Liver (tissue), 9 donors: ENCODE results near the gene PPID. TPM values are rescaled to one million over a fixed set of nuclear protein-coding genes. Genes with fewer than 3 reads are reported as not detected.

Experiments
- DNase-seq: peaks from one replicate; pipeline ENCODE4 v3.0.0-alpha.2; 2017; ENCODE audit warnings: low spot score
- H3K27ac ChIP-seq, 2 donors: one replicate each; pipeline ENCODE4 v1.7.0; 2013; ENCODE audit warnings: inconsistent platforms in 2 of 2, low read length in 2 of 2, control low read depth in 1 of 2, low read depth in 1 of 2, mild to moderate bottlenecking in 1 of 2
- H3K27me3 ChIP-seq, 4 donors: one replicate each; pipeline versions ENCODE4 v1.6.1 to v1.7.0; 2013; ENCODE audit warnings: low read length in 3 of 4, inconsistent platforms in 1 of 4, mild to moderate bottlenecking in 1 of 4, moderate library complexity in 1 of 4; ENCODE audit not compliant: control insufficient read depth in 4 of 4, insufficient read depth in 4 of 4
- H3K36me3 ChIP-seq, 4 donors: one replicate each; pipeline versions ENCODE4 v1.6.1 to v1.7.0; 2013; ENCODE audit warnings: low read length in 3 of 4, mild to moderate bottlenecking in 3 of 4, low read depth in 1 of 4, moderate library complexity in 1 of 4; ENCODE audit not compliant: control insufficient read depth in 4 of 4, insufficient read depth in 3 of 4
- H3K4me1 ChIP-seq, 4 donors: one replicate each; pipeline versions ENCODE4 v1.6.1 to v1.7.0; 2013; ENCODE audit warnings: low read length in 3 of 4, mild to moderate bottlenecking in 3 of 4, moderate library complexity in 1 of 4; ENCODE audit not compliant: control insufficient read depth in 4 of 4, insufficient read depth in 4 of 4
- H3K4me3 ChIP-seq, 3 donors: one replicate each; pipeline versions ENCODE4 v1.6.1 to v1.7.0; 2013; ENCODE audit warnings: low read length in 3 of 3, control low read depth in 1 of 3, low read depth in 1 of 3, mild to moderate bottlenecking in 1 of 3
- H3K9ac ChIP-seq, 2 donors: one replicate each; pipeline ENCODE4 v1.7.0; 2013; ENCODE audit warnings: low read length in 2 of 2, mild to moderate bottlenecking in 2 of 2, moderate library complexity in 2 of 2, control low read depth in 1 of 2, low read depth in 1 of 2
- H3K9me3 ChIP-seq, 4 donors: one replicate each; pipeline versions ENCODE4 v1.6.1 to v1.7.0; 2013; ENCODE audit warnings: low read length in 3 of 4; ENCODE audit not compliant: control insufficient read depth in 4 of 4
- FOXA1 ChIP-seq: IDR thresholded peaks from 2 replicates; pipeline ENCODE4 v1.6.1; 2016; ENCODE audit warnings: antibody characterized with exemption
- FOXA2 ChIP-seq: IDR thresholded peaks from 2 replicates; pipeline ENCODE4 v1.6.1; 2016; ENCODE audit warnings: antibody characterized with exemption
- GABPA ChIP-seq, 2 donors: IDR thresholded peaks in 1 of 2; conservative IDR thresholded peaks in 1 of 2; 2 replicates each; pipeline ENCODE4 v1.6.1; 2016; ENCODE audit warnings: antibody characterized with exemption in 2 of 2, mild to moderate bottlenecking in 1 of 2, moderate library complexity in 1 of 2
- HNF4G ChIP-seq: IDR thresholded peaks from 2 replicates; pipeline ENCODE4 v1.6.1; 2016; ENCODE audit warnings: antibody characterized with exemption
- NR2F2 ChIP-seq: IDR thresholded peaks from 2 replicates; pipeline ENCODE4 v1.6.1; 2016; ENCODE audit warnings: antibody characterized with exemption
- RXRA ChIP-seq, 2 donors: IDR thresholded peaks; 2 replicates each; pipeline ENCODE4 v1.6.1; 2017 to 2018; ENCODE audit warnings: antibody characterized with exemption in 2 of 2, mild to moderate bottlenecking in 1 of 2
- SP1 ChIP-seq: IDR thresholded peaks from 2 replicates; pipeline ENCODE4 v1.6.1; 2018; ENCODE audit warnings: antibody characterized with exemption, mild to moderate bottlenecking
- TAF1 ChIP-seq: conservative IDR thresholded peaks from 2 replicates; pipeline ENCODE4 v1.6.1; 2016; ENCODE audit warnings: antibody characterized with exemption, mild to moderate bottlenecking
- YY1 ChIP-seq: IDR thresholded peaks from 2 replicates; pipeline ENCODE4 v1.6.1; 2016; ENCODE audit warnings: antibody characterized with exemption, mild to moderate bottlenecking
- WGBS: extraction: QIAGEN DNeasy Blood & Tissue Kit; methylation state at CpG from one replicate; pipeline ENCODE4 v1.1.7; 2013; 5-methylcytosine and 5-hydroxymethylcytosine counted together
- polyA plus RNA-seq, 2 donors: library from polyadenylated mRNA; stranded (reverse) in 1 of 2; unstranded in 1 of 2; fragments of 200-250 nt in 1 of 2; fragments of >200 nt in 1 of 2; fragmentation: Nextera tagmentation in 1 of 2; extraction: Ambion mirVana in 1 of 2; gene quantifications; one replicate each; pipeline versions ENCODE4 v1.2.1 to v1.2.3, GENCODE V29; 2013 to 2015
- total RNA-seq, 2 donors: library from RNA; depleted of rRNA; stranded (reverse); fragments of >200 nt; gene quantifications; one replicate each; pipeline ENCODE4 v1.2.3, GENCODE V29; 2014
- TF ChIP-seq, protein P1 (sequence below): fragments of 150-350 bp; IDR thresholded peaks from 2 replicates; pipeline ENCODE4 v1.5.1; 2017; ENCODE audit warnings: improper control_type of control experiment, low read depth, low read length; ENCODE audit not compliant: missing input control
- TF ChIP-seq, protein P2 (sequence below): IDR thresholded peaks from 2 replicates; pipeline ENCODE4 v1.6.1; 2016; ENCODE audit warnings: antibody characterized with exemption
- TF ChIP-seq, protein P3 (sequence below): IDR thresholded peaks from 2 replicates; pipeline ENCODE4 v1.6.1; 2016; ENCODE audit warnings: antibody characterized with exemption, mild to moderate bottlenecking
- TF ChIP-seq, protein P4 (sequence below): IDR thresholded peaks from 2 replicates; pipeline ENCODE4 v1.6.1; 2016; ENCODE audit warnings: antibody characterized with exemption
- donor health status: healthy.
- donor health status: healthy.
- donor health status: healthy.
- donor health status: healthy.
- donor health status: healthy.

The PPID gene
- total and polyA plus RNA-seq, 4 donors = 14.8 to 53.6 (median 15.9) TPM

DNA sequence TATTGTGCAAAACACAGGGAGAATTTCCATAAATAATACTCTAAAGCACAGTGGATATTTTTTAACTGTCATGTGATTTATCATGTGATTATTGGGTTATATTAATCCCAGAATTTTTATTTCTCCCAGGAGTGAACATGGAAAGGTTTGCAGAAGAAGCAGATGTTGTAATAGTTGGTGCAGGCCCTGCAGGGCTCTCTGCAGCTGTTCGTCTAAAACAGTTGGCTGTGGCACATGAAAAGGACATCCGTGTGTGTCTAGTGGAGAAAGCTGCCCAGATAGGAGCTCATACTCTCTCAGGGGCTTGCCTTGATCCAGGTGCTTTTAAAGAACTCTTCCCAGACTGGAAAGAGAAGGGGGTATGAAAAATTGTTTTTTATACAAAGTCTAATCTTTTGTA lies 41.1 kb downstream of the PPID start:
- Histone ChIP-seq H3K36me3 (peaks cover 0 to 36% (median 21%) of the 10 kb centered on the region in 4 donors), H3K4me3 (no peak overlapping the region), H3K27ac (no peak overlapping the region), H3K27me3 (no peaks in the 10 kb centered on the region), H3K4me1 (peaks cover 0 to 7% (median 3%) of the 10 kb centered on the region in 4 donors), H3K9ac (no peak overlapping the region), H3K9me3 (no peaks in the 10 kb centered on the region)
- TF ChIP-seq HNF4G = no peak
- TF ChIP-seq YY1 = no peak
- TF ChIP-seq FOXA2 = no peak
- TF ChIP-seq, protein P1, sequence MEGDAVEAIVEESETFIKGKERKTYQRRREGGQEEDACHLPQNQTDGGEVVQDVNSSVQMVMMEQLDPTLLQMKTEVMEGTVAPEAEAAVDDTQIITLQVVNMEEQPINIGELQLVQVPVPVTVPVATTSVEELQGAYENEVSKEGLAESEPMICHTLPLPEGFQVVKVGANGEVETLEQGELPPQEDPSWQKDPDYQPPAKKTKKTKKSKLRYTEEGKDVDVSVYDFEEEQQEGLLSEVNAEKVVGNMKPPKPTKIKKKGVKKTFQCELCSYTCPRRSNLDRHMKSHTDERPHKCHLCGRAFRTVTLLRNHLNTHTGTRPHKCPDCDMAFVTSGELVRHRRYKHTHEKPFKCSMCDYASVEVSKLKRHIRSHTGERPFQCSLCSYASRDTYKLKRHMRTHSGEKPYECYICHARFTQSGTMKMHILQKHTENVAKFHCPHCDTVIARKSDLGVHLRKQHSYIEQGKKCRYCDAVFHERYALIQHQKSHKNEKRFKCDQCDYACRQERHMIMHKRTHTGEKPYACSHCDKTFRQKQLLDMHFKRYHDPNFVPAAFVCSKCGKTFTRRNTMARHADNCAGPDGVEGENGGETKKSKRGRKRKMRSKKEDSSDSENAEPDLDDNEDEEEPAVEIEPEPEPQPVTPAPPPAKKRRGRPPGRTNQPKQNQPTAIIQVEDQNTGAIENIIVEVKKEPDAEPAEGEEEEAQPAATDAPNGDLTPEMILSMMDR = no peak
- no peak for TF ChIP-seq NR2F2
- TF ChIP-seq TAF1 = no peak
- no peak for TF ChIP-seq RXRA (IDR thresholded peaks at IDR 0.05)
- TF ChIP-seq, protein P2, sequence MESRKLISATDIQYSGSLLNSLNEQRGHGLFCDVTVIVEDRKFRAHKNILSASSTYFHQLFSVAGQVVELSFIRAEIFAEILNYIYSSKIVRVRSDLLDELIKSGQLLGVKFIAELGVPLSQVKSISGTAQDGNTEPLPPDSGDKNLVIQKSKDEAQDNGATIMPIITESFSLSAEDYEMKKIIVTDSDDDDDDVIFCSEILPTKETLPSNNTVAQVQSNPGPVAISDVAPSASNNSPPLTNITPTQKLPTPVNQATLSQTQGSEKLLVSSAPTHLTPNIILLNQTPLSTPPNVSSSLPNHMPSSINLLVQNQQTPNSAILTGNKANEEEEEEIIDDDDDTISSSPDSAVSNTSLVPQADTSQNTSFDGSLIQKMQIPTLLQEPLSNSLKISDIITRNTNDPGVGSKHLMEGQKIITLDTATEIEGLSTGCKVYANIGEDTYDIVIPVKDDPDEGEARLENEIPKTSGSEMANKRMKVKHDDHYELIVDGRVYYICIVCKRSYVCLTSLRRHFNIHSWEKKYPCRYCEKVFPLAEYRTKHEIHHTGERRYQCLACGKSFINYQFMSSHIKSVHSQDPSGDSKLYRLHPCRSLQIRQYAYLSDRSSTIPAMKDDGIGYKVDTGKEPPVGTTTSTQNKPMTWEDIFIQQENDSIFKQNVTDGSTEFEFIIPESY = no peak
- TF ChIP-seq SP1 = no peak
- TF ChIP-seq, protein P3, sequence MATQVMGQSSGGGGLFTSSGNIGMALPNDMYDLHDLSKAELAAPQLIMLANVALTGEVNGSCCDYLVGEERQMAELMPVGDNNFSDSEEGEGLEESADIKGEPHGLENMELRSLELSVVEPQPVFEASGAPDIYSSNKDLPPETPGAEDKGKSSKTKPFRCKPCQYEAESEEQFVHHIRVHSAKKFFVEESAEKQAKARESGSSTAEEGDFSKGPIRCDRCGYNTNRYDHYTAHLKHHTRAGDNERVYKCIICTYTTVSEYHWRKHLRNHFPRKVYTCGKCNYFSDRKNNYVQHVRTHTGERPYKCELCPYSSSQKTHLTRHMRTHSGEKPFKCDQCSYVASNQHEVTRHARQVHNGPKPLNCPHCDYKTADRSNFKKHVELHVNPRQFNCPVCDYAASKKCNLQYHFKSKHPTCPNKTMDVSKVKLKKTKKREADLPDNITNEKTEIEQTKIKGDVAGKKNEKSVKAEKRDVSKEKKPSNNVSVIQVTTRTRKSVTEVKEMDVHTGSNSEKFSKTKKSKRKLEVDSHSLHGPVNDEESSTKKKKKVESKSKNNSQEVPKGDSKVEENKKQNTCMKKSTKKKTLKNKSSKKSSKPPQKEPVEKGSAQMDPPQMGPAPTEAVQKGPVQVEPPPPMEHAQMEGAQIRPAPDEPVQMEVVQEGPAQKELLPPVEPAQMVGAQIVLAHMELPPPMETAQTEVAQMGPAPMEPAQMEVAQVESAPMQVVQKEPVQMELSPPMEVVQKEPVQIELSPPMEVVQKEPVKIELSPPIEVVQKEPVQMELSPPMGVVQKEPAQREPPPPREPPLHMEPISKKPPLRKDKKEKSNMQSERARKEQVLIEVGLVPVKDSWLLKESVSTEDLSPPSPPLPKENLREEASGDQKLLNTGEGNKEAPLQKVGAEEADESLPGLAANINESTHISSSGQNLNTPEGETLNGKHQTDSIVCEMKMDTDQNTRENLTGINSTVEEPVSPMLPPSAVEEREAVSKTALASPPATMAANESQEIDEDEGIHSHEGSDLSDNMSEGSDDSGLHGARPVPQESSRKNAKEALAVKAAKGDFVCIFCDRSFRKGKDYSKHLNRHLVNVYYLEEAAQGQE = no peak
- TF ChIP-seq, protein P4, sequence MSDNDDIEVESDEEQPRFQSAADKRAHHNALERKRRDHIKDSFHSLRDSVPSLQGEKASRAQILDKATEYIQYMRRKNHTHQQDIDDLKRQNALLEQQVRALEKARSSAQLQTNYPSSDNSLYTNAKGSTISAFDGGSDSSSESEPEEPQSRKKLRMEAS = no peak
- 67% methylated on average over 2 of the region's 2 CpGs for WGBS
- no peak for DNase-seq

DNA sequence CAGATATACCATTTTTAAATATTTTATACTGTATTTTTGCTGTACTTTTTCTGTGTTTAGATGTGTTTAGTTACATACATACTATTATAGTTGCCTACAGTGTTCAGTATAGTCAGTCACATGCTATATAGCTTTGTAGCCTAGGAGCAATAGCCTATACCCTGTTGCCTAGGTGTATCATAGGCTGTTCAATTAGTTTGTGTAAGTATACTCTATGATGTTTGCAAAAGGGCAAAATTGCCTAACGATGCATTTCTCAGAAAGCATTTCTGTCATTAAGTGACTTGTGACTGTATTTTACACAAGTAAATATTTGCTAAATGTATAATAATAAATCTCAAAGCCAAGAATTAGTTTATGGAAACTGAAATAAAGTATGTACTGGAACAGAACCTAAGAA lies 41.6 kb downstream of the PPID start:
- Histone ChIP-seq H3K9ac (no peak overlapping the region), H3K36me3 (peaks cover 0 to 34% (median 19%) of the 10 kb centered on the region in 4 donors), H3K4me1 (peaks cover 0 to 10% (median 5%) of the 10 kb centered on the region in 4 donors), H3K27ac (no peak overlapping the region), H3K27me3 (no peaks in the 10 kb centered on the region), H3K9me3 (no peaks in the 10 kb centered on the region), H3K4me3 (no peak overlapping the region)
- WGBS = 60% methylated on average over 1 of the region's 1 CpG
- TF ChIP-seq, protein P2 = no peak
- TF ChIP-seq GABPA (IDR thresholded peaks at IDR 0.05 in 1 of 2, conservative IDR thresholded peaks at IDR 0.05 in 1 of 2) = no peak
- TF ChIP-seq FOXA1 = no peak
- no peak for TF ChIP-seq FOXA2
- TF ChIP-seq, protein P4 = no peak
- no peak for DNase-seq
